Peyer's patch (tissue), 4 donors: ENCODE data around the gene LDLRAD3. TPM values are rescaled to one million over a fixed set of nuclear protein-coding genes. Genes with fewer than 3 reads are reported as not detected.

Experiments used
- DNase-seq, 3 donors: peaks; one replicate each; pipeline ENCODE4 v3.0.0-alpha.2; 2017 to 2019
- H3K27ac ChIP-seq, 4 donors: fragments of 200-600 bp; sonication (generic); one replicate each; pipeline ENCODE4 v1.5.1; 2016 to 2019
- H3K27me3 ChIP-seq, 2 donors: fragments of 200-600 bp; sonication (generic); one replicate each; pipeline ENCODE4 v1.5.1; 2019
- H3K36me3 ChIP-seq, 3 donors: fragments of 200-600 bp; sonication (generic); one replicate each; pipeline ENCODE4 v1.5.1; 2016 to 2019
- H3K4me1 ChIP-seq, 4 donors: fragments of 200-600 bp; sonication (generic); one replicate each; pipeline ENCODE4 v1.5.1; 2016 to 2019
- H3K4me3 ChIP-seq, 4 donors: fragments of 200-600 bp; sonication (generic); 1 replicate in 3 of 4; 2 replicates in 1 of 4; pipeline ENCODE4 v1.5.1; 2016 to 2019; ENCODE audit warnings: mild to moderate bottlenecking in 1 of 4
- H3K9me3 ChIP-seq, 4 donors: fragments of 200-600 bp; sonication (generic); one replicate each; pipeline ENCODE4 v1.5.1; 2016 to 2019; ENCODE audit warnings: mild to moderate bottlenecking in 1 of 4
- POLR2A ChIP-seq, 2 donors: fragments of 450-650 bp; IDR thresholded peaks; one replicate each; pipeline ENCODE4 v1.5.1; 2017; ENCODE audit warnings: antibody characterized with exemption in 2 of 2, mild to moderate bottlenecking in 2 of 2, moderate library complexity in 2 of 2
- total RNA-seq, 4 donors: library from RNA; depleted of rRNA; stranded (reverse); fragments of >200 nt; gene quantifications; one replicate each; pipeline ENCODE4 v1.1.0, GENCODE V29; 2016
- TF ChIP-seq, protein P1 (sequence below), 6 experiments: fragments of 450-650 bp in 4 of 6; fragments of 200-600 bp in 2 of 6; sonication (generic) in 1 of 6; IDR thresholded peaks; one replicate each; pipeline ENCODE4 v1.5.1; 2017 to 2019; ENCODE audit warnings: antibody characterized with exemption in 6 of 6, mild to moderate bottlenecking in 3 of 6, moderate library complexity in 1 of 6

Gene LDLRAD3
- total RNA-seq, 4 donors from 2014 or later, result 1.2 to 14.0 (median 4.8) TPM

DNA sequence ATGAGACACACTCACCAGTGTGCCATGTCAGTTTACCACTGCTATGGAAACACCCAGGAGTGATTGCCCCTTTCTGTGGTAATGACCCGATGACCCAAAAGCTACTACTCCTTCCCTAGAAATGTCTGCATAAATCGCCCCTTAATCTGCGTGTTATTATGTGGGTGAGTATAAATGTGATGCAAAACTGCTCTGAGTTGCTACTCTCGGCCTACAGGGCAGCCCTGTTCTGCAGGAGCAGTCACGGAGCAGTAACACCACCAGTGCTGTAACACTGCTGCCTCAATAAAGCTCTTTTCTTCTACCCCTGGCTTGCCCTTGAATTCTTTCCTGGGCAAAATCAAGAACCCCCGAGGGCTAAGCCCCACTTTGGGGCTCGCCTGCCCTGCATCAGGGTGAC lies 9.6 kb upstream of the LDLRAD3 start:
- Histone ChIP-seq H3K9me3 (peaks cover 0 to 2% (median 0%) of the 10 kb centered on the region in 4 donors), H3K27ac (no peak overlapping the region), H3K36me3 (no peaks in the 10 kb centered on the region), H3K27me3 (no peaks in the 10 kb centered on the region), H3K4me3 (no peak overlapping the region), H3K4me1 (no peaks in the 10 kb centered on the region)
- DNase-seq, result no peak
- TF ChIP-seq POLR2A (IDR thresholded peaks at IDR 0.05), result no peak
- TF ChIP-seq, protein P1, sequence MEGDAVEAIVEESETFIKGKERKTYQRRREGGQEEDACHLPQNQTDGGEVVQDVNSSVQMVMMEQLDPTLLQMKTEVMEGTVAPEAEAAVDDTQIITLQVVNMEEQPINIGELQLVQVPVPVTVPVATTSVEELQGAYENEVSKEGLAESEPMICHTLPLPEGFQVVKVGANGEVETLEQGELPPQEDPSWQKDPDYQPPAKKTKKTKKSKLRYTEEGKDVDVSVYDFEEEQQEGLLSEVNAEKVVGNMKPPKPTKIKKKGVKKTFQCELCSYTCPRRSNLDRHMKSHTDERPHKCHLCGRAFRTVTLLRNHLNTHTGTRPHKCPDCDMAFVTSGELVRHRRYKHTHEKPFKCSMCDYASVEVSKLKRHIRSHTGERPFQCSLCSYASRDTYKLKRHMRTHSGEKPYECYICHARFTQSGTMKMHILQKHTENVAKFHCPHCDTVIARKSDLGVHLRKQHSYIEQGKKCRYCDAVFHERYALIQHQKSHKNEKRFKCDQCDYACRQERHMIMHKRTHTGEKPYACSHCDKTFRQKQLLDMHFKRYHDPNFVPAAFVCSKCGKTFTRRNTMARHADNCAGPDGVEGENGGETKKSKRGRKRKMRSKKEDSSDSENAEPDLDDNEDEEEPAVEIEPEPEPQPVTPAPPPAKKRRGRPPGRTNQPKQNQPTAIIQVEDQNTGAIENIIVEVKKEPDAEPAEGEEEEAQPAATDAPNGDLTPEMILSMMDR (IDR thresholded peaks at IDR 0.05), result no peak

DNA sequence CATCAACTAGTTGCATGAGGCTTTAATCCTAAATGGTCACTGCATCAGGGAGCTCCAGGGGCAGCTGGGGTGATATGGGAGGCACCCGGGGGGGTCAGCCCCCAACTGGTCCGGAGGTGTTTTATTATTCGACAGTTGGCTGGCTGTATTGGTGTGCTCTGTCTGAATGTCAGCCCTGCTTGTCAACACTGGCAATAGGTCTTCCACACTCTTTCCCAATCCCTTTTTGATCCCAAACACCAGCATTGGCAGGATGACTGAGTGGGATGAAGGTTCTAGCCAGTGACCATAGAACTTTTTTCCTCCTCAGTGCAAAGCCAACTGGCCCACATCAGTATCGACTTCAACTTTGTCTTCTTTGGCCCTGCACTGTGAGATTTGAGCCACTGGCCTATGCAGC lies 8.9 kb upstream of the LDLRAD3 start:
- no peak for DNase-seq
- Histone ChIP-seq H3K27me3 (no peaks in the 10 kb centered on the region), H3K4me3 (no peak overlapping the region), H3K9me3 (peaks cover 0 to 2% (median 0%) of the 10 kb centered on the region in 4 donors), H3K27ac (no peak overlapping the region), H3K36me3 (no peaks in the 10 kb centered on the region), H3K4me1 (no peaks in the 10 kb centered on the region)
- TF ChIP-seq, protein P1 (IDR thresholded peaks at IDR 0.05), result no peak
- no peak for TF ChIP-seq POLR2A (IDR thresholded peaks at IDR 0.05)

DNA sequence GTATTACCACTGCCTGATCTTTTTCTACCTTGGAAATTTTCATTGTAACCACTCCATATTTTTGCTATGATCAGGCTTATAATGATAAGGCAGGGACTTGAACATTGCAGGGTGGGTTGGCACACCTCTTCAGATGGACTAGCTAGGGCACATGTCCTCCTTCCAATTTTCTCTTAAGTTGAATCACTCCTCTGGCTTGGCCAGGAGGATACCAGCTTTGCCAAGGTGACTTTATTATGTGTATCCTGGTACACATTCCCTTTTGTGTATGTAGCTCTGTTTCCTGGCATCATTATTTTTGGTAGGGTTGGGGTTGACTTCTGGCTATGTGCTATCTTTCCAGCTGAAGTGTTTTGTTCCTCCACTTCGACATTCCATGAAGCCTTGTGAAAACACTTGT lies 8.5 kb upstream of the LDLRAD3 start:
- Histone ChIP-seq H3K27me3 (no peaks in the 10 kb centered on the region), H3K36me3 (no peaks in the 10 kb centered on the region), H3K9me3 (peaks cover 0 to 2% (median 0%) of the 10 kb centered on the region in 4 donors), H3K27ac (no peak overlapping the region), H3K4me1 (no peaks in the 10 kb centered on the region), H3K4me3 (no peak overlapping the region)
- no peak for DNase-seq
- TF ChIP-seq POLR2A (IDR thresholded peaks at IDR 0.05), result no peak
- TF ChIP-seq, protein P1 (IDR thresholded peaks at IDR 0.05), result no peak

DNA sequence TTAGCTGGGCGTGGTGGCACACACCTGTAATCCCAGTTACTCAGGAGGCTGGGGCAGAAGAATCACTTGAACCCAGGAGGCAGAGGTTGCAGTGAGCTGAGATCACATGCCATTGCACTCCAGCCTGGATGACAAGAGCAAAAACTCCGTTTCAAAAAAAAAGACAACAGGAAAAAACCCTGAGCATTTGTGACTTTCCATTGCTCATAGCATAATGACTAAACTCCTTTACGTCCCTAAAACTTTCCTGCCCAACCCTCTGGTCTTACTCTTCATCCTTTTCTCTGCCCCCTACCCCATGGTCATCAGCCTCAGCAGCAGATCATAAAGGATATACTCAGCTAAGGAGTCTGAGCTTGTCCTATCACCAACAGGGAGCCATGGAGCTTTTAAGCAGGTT lies 6.8 kb upstream of the LDLRAD3 start:
- H3K36me3 ChIP-seq, result no peaks in the 10 kb centered on the region
- peaks cover 0 to 2% (median 0%) of the 10 kb centered on the region in 4 donors for H3K9me3 ChIP-seq
- H3K4me1 ChIP-seq, result no peaks in the 10 kb centered on the region
- DNase-seq, result no peak
- H3K4me3 ChIP-seq, result no peak overlapping the region
- H3K27ac ChIP-seq, result no peak overlapping the region
- no peaks in the 10 kb centered on the region for H3K27me3 ChIP-seq
- TF ChIP-seq, protein P1 (IDR thresholded peaks at IDR 0.05), result no peak
- TF ChIP-seq POLR2A (IDR thresholded peaks at IDR 0.05), result no peak

DNA sequence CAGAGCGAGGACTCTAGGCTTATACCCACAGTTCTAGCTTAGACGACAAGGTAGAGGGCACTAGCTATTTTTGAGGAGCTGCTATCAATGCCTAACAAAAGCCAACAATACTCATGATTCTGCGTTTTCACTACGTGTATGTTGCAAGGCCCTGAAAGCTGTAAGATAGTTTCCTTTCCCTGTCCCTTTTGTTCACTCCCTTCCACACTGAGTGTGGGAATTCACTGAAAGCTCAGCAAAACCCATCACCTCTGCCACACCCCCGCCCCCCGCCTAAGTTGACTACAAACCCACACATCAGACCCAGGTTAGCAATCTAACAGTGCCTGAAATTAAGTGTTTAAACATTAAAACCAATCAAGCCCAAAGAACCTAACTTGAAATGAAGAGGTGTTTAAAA lies 6.2 kb upstream of the LDLRAD3 start:
- Histone ChIP-seq H3K4me1 (no peaks in the 10 kb centered on the region), H3K27ac (no peak overlapping the region), H3K36me3 (no peaks in the 10 kb centered on the region), H3K27me3 (no peaks in the 10 kb centered on the region), H3K4me3 (no peak overlapping the region), H3K9me3 (no peaks in the 10 kb centered on the region)
- TF ChIP-seq POLR2A (IDR thresholded peaks at IDR 0.05), result no peak
- TF ChIP-seq, protein P1 (IDR thresholded peaks at IDR 0.05), result no peak
- no peak for DNase-seq

DNA sequence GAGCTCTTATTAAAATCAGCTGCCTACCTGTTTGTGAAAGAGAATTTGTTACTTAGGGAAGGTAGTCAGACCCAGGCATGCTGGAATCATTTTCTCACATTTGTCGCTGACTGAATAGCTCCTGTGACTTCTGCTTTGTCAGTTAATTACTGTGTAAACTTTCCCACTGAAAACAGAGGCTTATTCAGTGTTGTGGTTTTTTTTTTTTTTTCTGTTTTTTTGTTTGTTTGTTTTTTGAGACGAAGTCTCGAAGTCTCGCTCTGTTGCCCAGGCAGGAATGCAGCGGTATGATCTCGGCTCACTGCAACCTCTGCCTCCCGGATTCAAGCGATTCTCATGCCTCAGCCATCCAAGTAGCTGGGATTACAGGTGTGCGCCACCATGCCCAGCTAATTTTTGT lies 5.6 kb upstream of the LDLRAD3 start:
- Histone ChIP-seq H3K27ac (no peak overlapping the region), H3K4me3 (no peak overlapping the region), H3K4me1 (no peaks in the 10 kb centered on the region), H3K36me3 (no peaks in the 10 kb centered on the region), H3K27me3 (no peaks in the 10 kb centered on the region), H3K9me3 (no peaks in the 10 kb centered on the region)
- no peak for TF ChIP-seq POLR2A (IDR thresholded peaks at IDR 0.05)
- TF ChIP-seq, protein P1 (IDR thresholded peaks at IDR 0.05), result no peak
- DNase-seq, result no peak
